Left lung (tissue), 10 donors: Measurements from ENCODE around the gene CYBA. TPM values are rescaled to one million over a fixed set of nuclear protein-coding genes. Genes with fewer than 3 reads are reported as not detected.
A peak's percentile ranks its signal among the peaks of the same experiment; 100 is the strongest.

Source experiments
- ATAC-seq: fragments of 200-7000 bp; cut with Tn5 transposase; one replicate; pipeline ENCODE4 v1.9.1; 2020; ENCODE audit warnings: moderate library complexity
- DNase-seq, 4 donors: peaks; one replicate each; pipeline ENCODE4 v3.0.0-alpha.2; 2013 to 2020
- H3K27ac ChIP-seq, 2 donors: fragments of 200-600 bp; sonication (generic) in 1 of 2; one replicate each; pipeline versions ENCODE4 v1.5.0 to v1.8.0; 2020 to 2021
- H3K27me3 ChIP-seq, 2 donors: fragments of 200-600 bp; sonication (generic) in 1 of 2; one replicate each; pipeline versions ENCODE4 v1.5.0 to v1.8.0; 2020 to 2021
- H3K36me3 ChIP-seq, 2 donors: fragments of 200-600 bp; sonication (generic) in 1 of 2; one replicate each; pipeline versions ENCODE4 v1.5.0 to v1.8.0; 2020 to 2021
- H3K4me1 ChIP-seq, 2 donors: fragments of 200-600 bp; one replicate each; pipeline ENCODE4 v1.8.0; 2021
- H3K4me3 ChIP-seq, 2 donors: fragments of 200-600 bp; sonication (generic) in 1 of 2; one replicate each; pipeline versions ENCODE4 v1.5.0 to v1.8.0; 2020 to 2021; ENCODE audit warnings: mild to moderate bottlenecking in 1 of 2
- H3K9me3 ChIP-seq, 2 donors: fragments of 200-600 bp; sonication (generic) in 1 of 2; one replicate each; pipeline versions ENCODE4 v1.5.0 to v1.8.0; 2020 to 2021
- CTCF ChIP-seq, 2 donors: fragments of 200-600 bp; sonication (generic) in 1 of 2; IDR thresholded peaks; one replicate each; pipeline versions ENCODE4 v1.5.0 to v1.8.0; 2021; ENCODE audit warnings: antibody characterized with exemption in 2 of 2
- intact Hi-C, 2 donors: fragments of 100-400 bp; cut with DNase I; formaldehyde crosslinking; loops; one replicate each; pipeline versions ENCODE4 v1.11.2 to v1.14.2; 2022
- polyA plus RNA-seq, 6 donors: library from polyadenylated mRNA; unstranded; fragments of 120-200 nt; gene quantifications; one replicate each; pipeline ENCODE4 v1.2.1, GENCODE V29; 2013; ENCODE audit not compliant: insufficient read length in 6 of 6
- total RNA-seq, 2 donors: library from RNA; stranded (reverse); fragmentation: NEBNext Ultra II Directional; extraction: Animal tissue kit (Norgen Biotek cat#: 25700); gene quantifications; one replicate each; pipeline ENCODE4 v1.2.1, GENCODE V29; 2021
- donor health status: DM: no; HTN: yes; CAD: no.
- donor health status: DM: no; HTN: no; CAD: no.

The CYBA gene
- total and polyA plus RNA-seq, 8 donors = 48.8 to 396 (median 77.3) TPM

GRCh38 chr16:88697831-88698615 lies 47.2 kb upstream of the CYBA start:
- H3K9me3 ChIP-seq = no peaks in the 10 kb centered on the region
- H3K27ac ChIP-seq = no peak overlapping the region
- no peak overlapping the region for H3K4me3 ChIP-seq
- peaks cover 19 to 45% of the 10 kb centered on the region in 2 donors for H3K4me1 ChIP-seq
- no peak for ATAC-seq
- H3K27me3 ChIP-seq = no peaks in the 10 kb centered on the region
- TF ChIP-seq CTCF (IDR thresholded peaks at IDR 0.05) = no peak
- H3K36me3 ChIP-seq = peaks cover 0 to 58% of the 10 kb centered on the region in 2 donors
- DNase-seq = no peak
- intact Hi-C loops = no loop called here

- Histone ChIP-seq H3K27ac (no peak overlapping the region), H3K27me3 (no peaks in the 10 kb centered on the region), H3K4me3 (no peak overlapping the region), H3K36me3 (peaks cover 0 to 58% of the 10 kb centered on the region in 2 donors), H3K9me3 (no peaks in the 10 kb centered on the region), H3K4me1 (peaks cover 15 to 43% of the 10 kb centered on the region in 2 donors)
- intact Hi-C loops = no loop called here
- DNase-seq (no peak), ATAC-seq (no peak)
- TF ChIP-seq CTCF (IDR thresholded peaks at IDR 0.05) = no peak
Measured at GRCh38 chr16:88697116-88697830, 46.4 kb upstream of the CYBA start.

GRCh38 chr16:88696441-88696840 lies 45.6 kb upstream of the CYBA start:
- H3K27ac ChIP-seq = no peak overlapping the region
- no peak overlapping the region for H3K4me3 ChIP-seq
- peaks cover 0 to under 1% of the 10 kb centered on the region in 2 donors for H3K27me3 ChIP-seq
- ATAC-seq = no peak
- no peaks in the 10 kb centered on the region for H3K9me3 ChIP-seq
- no peak for TF ChIP-seq CTCF (IDR thresholded peaks at IDR 0.05)
- H3K4me1 ChIP-seq = peaks cover 8 to 43% of the 10 kb centered on the region in 2 donors
- DNase-seq = no peak
- intact Hi-C loops = no loop called here
- peaks cover 0 to 58% of the 10 kb centered on the region in 2 donors for H3K36me3 ChIP-seq

- Histone ChIP-seq H3K27me3 (peaks cover 0 to 7% of the 10 kb centered on the region in 2 donors), H3K9me3 (no peaks in the 10 kb centered on the region), H3K4me3 (no peak overlapping the region), H3K36me3 (peaks cover 0 to 58% of the 10 kb centered on the region in 2 donors), H3K4me1 (peaks cover 4 to 43% of the 10 kb centered on the region in 2 donors), H3K27ac (no peak overlapping the region)
- intact Hi-C loops = no loop called here
- ATAC-seq (no peak), DNase-seq (no peak)
- TF ChIP-seq CTCF (IDR thresholded peaks at IDR 0.05) = no peak
Measured at GRCh38 chr16:88695753-88696152, 44.9 kb upstream of the CYBA start.

- H3K4me3 ChIP-seq = no peak overlapping the region
- H3K27me3 ChIP-seq = peaks cover 0 to 13% of the 10 kb centered on the region in 2 donors
- ATAC-seq (no peak), DNase-seq (peak in 1 of 4 donors; percentile 80)
- H3K36me3 ChIP-seq = peaks cover 0 to 53% of the 10 kb centered on the region in 2 donors
- intact Hi-C loops = no loop called here
- no peak for TF ChIP-seq CTCF (IDR thresholded peaks at IDR 0.05)
- peaks cover 0 to 40% of the 10 kb centered on the region in 2 donors for H3K4me1 ChIP-seq
- no peaks in the 10 kb centered on the region for H3K9me3 ChIP-seq
- no peak overlapping the region for H3K27ac ChIP-seq
Measured at GRCh38 chr16:88695218-88695617, 44.4 kb upstream of the CYBA start.
